B cell (primary cell): ENCODE measurements around the gene SH3YL1. TPM values are rescaled to one million over a fixed set of nuclear protein-coding genes. Genes with fewer than 3 reads are reported as not detected.
A peak's percentile ranks its signal among the peaks of the same experiment; 100 is the strongest.

Source experiments
- ATAC-seq: fragments of 200-7000 bp; cut with Tn5 transposase; one replicate; pipeline ENCODE4 v1.10.0; 2021; ENCODE audit warnings: low read depth, mild to moderate bottlenecking, moderate number of reproducible peaks, moderate library complexity
- CTCF ChIA-PET: fragments of 350-600 bp; sonication (Branson Sonifier 250); formaldehyde crosslinking; loops from one replicate; lab custom pipeline; 2021; ENCODE audit warnings: antibody characterized with exemption, inconsistent platforms; lab: Charles Lee
- POLR2A ChIA-PET: fragments of 350-600 bp; sonication (Branson Sonifier 250); formaldehyde crosslinking; loops from one replicate; lab custom pipeline; 2021; ENCODE audit warnings: antibody characterized with exemption; lab: Charles Lee
- DNase-seq: peaks from one replicate; pipeline ENCODE4 v3.0.0; 2013
- H2AFZ ChIP-seq: 2 replicates; pipeline ENCODE4 v1.6.1; 2012; ENCODE audit warnings: mild to moderate bottlenecking, low read depth, low read length; ENCODE audit not compliant: insufficient read depth, poor library complexity, severe bottlenecking
- H3K27ac ChIP-seq, 2 donors: 1 replicate in 1 of 2; 2 replicates in 1 of 2; pipeline ENCODE4 v1.5.1; 2012 to 2013; ENCODE audit warnings: low read length in 2 of 2, mild to moderate bottlenecking in 2 of 2, moderate library complexity in 1 of 2
- H3K27me3 ChIP-seq, 4 experiments: fragments of 200-600 bp in 1 of 4; sonication (generic) in 1 of 4; replicated peaks in 1 of 4; 1 replicate in 2 of 4; 2 replicates in 2 of 4; pipeline versions ENCODE4 v1.6.1 to v1.7.0; 2013 to 2016; ENCODE audit warnings: low read length in 3 of 4, mild to moderate bottlenecking in 2 of 4, mixed read lengths in 1 of 4, moderate library complexity in 1 of 4; ENCODE audit not compliant: insufficient read depth in 4 of 4, control insufficient read depth in 3 of 4; ENCODE audit errors: control extremely low read depth in 1 of 4
- H3K36me3 ChIP-seq, 2 experiments: replicated peaks in 1 of 2; 1 replicate in 1 of 2; 2 replicates in 1 of 2; pipeline versions ENCODE4 v1.6.1 to v1.7.1; 2013; ENCODE audit warnings: low read length in 1 of 2; ENCODE audit not compliant: insufficient read depth in 2 of 2, control insufficient read depth in 1 of 2; ENCODE audit errors: control extremely low read depth in 1 of 2, extremely low read depth in 1 of 2
- H3K4me1 ChIP-seq, 2 donors: fragments of 200-600 bp in 1 of 2; sonication (generic) in 1 of 2; 1 replicate in 1 of 2; 2 replicates in 1 of 2; pipeline versions ENCODE4 v1.5.1 to v1.6.1; 2013 to 2017; ENCODE audit warnings: low read length in 2 of 2; ENCODE audit not compliant: control insufficient read depth in 2 of 2, insufficient read depth in 2 of 2
- H3K4me2 ChIP-seq: replicated peaks from 2 replicates; pipeline ENCODE3; 2012; ENCODE audit warnings: mild to moderate bottlenecking, low read depth, low read length; ENCODE audit not compliant: poor library complexity, severe bottlenecking
- H3K4me3 ChIP-seq, 5 experiments: fragments of 200-600 bp in 1 of 5; sonication (generic) in 1 of 5; 1 replicate in 3 of 5; 2 replicates in 2 of 5; pipeline versions ENCODE4 v1.5.1 to v1.7.0; 2011 to 2016; ENCODE audit warnings: low read length in 4 of 5, mild to moderate bottlenecking in 4 of 5, low read depth in 2 of 5, control low read depth in 1 of 5, moderate library complexity in 1 of 5; ENCODE audit not compliant: insufficient read depth in 1 of 5; ENCODE audit errors: control extremely low read depth in 1 of 5, extremely low read depth in 1 of 5
- H3K79me2 ChIP-seq: fragments of 200-600 bp; sonication (generic); one replicate; pipeline ENCODE4 v1.6.0; 2016; ENCODE audit warnings: low read length; ENCODE audit not compliant: control insufficient read depth, insufficient read depth
- H3K9ac ChIP-seq: fragments of 200-600 bp; sonication (generic); 2 replicates; pipeline ENCODE4 v1.6.1; 2017; ENCODE audit warnings: mild to moderate bottlenecking, low read length, moderate library complexity
- H3K9me3 ChIP-seq, 3 donors: one replicate each; pipeline versions ENCODE4 v1.6.1 to v1.7.1; 2013; ENCODE audit warnings: low read length in 2 of 3; ENCODE audit not compliant: control insufficient read depth in 2 of 3, insufficient read depth in 1 of 3; ENCODE audit errors: control extremely low read depth in 1 of 3
- H4K20me1 ChIP-seq: 2 replicates; pipeline ENCODE4 v1.6.0; 2012; ENCODE audit warnings: mild to moderate bottlenecking, low read length; ENCODE audit not compliant: insufficient read depth, control insufficient read depth, poor library complexity, severe bottlenecking
- H3K27ac Mint-ChIP-seq: one replicate; pipeline ENCODE4 v1.8.0; 2021; ENCODE audit warnings: mixed read lengths
- H3K27me3 Mint-ChIP-seq: one replicate; pipeline ENCODE4 v1.8.0; 2021; ENCODE audit warnings: mixed read lengths
- H3K4me1 Mint-ChIP-seq: one replicate; pipeline ENCODE4 v1.8.0; 2021; ENCODE audit warnings: mixed read lengths
- H3K4me3 Mint-ChIP-seq: one replicate; pipeline ENCODE4 v1.8.0; 2021; ENCODE audit warnings: mixed read lengths
- H3K9me3 Mint-ChIP-seq: one replicate; pipeline ENCODE4 v1.8.0; 2022; ENCODE audit warnings: mixed read lengths; ENCODE audit not compliant: insufficient read depth
- CTCF ChIP-seq: fragments of 200-600 bp; IDR thresholded peaks from one replicate; pipeline ENCODE4 v1.8.0; 2022; ENCODE audit warnings: antibody characterized with exemption, mild to moderate bottlenecking
- EZH2 ChIP-seq: IDR thresholded peaks from 2 replicates; pipeline ENCODE4 v1.6.1; 2012; ENCODE audit warnings: borderline replicate concordance, low read depth, mild to moderate bottlenecking, moderate library complexity, low read length; ENCODE audit not compliant: insufficient read depth, poor library complexity, severe bottlenecking
- WGBS: methylation state at CpG from one replicate; pipeline ENCODE4 v1.1.5; 2013; ENCODE audit warnings: missing lambda C conversion rate; ENCODE audit not compliant: insufficient coverage; 5-methylcytosine and 5-hydroxymethylcytosine counted together
- intact Hi-C: fragments of 100-400 bp; cut with micrococcal nuclease; formaldehyde crosslinking; loops from one replicate; pipeline ENCODE4 v1.10.0; 2022
- polyA plus RNA-seq: library from polyadenylated mRNA; depleted of rRNA; stranded (reverse); fragments of >200 nt; gene quantifications from 2 replicates; pipeline ENCODE4 v1.2.3, GENCODE V29; 2012
- total RNA-seq, 2 donors: library from RNA; stranded (reverse); fragments of 120-200 nt in 1 of 2; gene quantifications; 1 replicate in 1 of 2; 2 replicates in 1 of 2; pipeline versions ENCODE4 v1.2.3 to v1.2.4, GENCODE V29; 2013 to 2022

SH3YL1 gene
- total and polyA plus RNA-seq, 2 donors (not counting 1 experiment from before 2014, with no cell fraction given): 33.2 to 48.4 TPM

DNA sequence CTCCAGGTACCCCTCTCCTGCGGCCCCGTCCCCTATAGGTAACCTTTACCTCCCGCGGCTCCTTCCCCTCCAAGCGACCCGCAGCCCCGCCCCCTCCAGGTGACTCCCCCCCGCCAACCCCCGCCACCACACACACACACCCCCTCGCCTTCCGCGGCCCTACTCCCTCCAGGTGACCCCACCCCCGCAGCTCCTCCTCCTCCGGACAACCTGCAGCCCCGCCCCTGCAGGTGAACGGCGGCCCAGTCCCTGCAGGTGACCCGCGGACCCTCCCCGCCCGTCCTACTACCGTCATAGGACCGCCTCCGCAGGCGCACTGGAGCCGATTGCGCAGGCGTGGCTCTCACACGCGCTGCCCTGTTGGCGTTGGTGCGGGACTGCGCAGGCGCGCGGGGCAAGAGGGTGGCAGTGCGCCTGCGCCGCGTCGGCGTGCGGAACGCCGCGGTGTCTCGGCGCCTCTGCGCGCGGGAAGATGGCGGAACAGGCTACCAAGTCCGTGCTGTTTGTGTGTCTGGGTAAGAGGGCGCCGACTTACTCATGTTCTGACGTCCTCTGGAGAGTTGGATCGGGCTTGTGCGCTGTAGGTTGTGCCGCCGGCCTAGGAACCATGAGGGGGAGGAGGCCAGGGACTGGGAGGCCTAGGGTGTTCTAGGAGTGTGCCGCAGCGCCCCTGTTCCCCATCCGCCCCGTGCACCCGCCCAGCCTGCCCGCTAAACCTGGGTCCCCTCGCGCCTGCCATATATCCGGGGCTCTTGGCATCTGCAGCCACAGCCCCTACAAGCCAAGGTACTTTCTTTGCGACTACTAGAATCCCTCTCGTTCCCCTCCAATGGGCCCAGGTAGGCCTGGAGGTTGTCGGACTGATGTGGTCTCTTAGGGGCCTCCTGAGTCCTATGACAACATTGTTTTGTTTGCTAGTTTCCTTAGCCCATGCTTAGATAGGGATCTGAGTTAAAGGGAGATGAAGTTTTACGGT, 949 bp upstream of the SH3YL1 start, which contains the start of gene ACP1:
Gene ACP1 (plus strand): TSS at position 455 of the 976 bp plus-strand sequence. CDS start 18 bp downstream, at position 473.
- no peaks in the 10 kb centered on the region for H3K27me3 Mint-ChIP-seq
- peaks cover 48% of the 10 kb centered on the region for H3K4me1 Mint-ChIP-seq
- no peaks in the 10 kb centered on the region for H3K9me3 Mint-ChIP-seq
- H3K79me2 ChIP-seq: peaks cover 50% of the 10 kb centered on the region
- intact Hi-C loops: loop anchor here (1.0 to 10.0 kb wide), 5 partner anchors 18 to 413 kb away; partner anchors contain the start of gene TMEM18
- H2AFZ ChIP-seq: peak within 1 kb of the TSS; percentile 92
- peak within 1 kb of the TSS; percentile 66 to 93 (median 85) for H3K4me3 ChIP-seq
- H3K9me3 ChIP-seq: no peaks in the 10 kb centered on the region
- WGBS: 0% methylated on average over 57 of the region's 73 CpGs
- TF ChIP-seq EZH2 (no peak), CTCF (no peak)
- no peaks in the 10 kb centered on the region for H3K27me3 ChIP-seq
- peaks cover 22 to 25% of the 10 kb centered on the region in 2 donors for H3K4me1 ChIP-seq
- peak within 1 kb of the TSS; percentile 90 for H3K9ac ChIP-seq
- peaks cover 0 to 5% of the 10 kb centered on the region in 2 experiments for H3K36me3 ChIP-seq
- peaks cover 31% of the 10 kb centered on the region for H4K20me1 ChIP-seq
- POLR2A ChIA-PET: no interaction called here
- peak within 1 kb of the TSS; percentile 98 for H3K4me2 ChIP-seq
- peak; percentile 85 for ATAC-seq
- H3K27ac ChIP-seq: peak within 1 kb of the TSS; percentile 80 to 91
- peak within 1 kb of the TSS; percentile 98 for H3K27ac Mint-ChIP-seq
- peak; percentile 98 for DNase-seq
- peak within 1 kb of the TSS; percentile 97 for H3K4me3 Mint-ChIP-seq
- CTCF ChIA-PET: no interaction called here
